A549 (cell line): ENCODE results near the gene ADCY4. TPM values are rescaled to one million over a fixed set of nuclear protein-coding genes. Genes with fewer than 3 reads are reported as not detected.

Source experiments
- ATAC-seq, 2 experiments: fragments of 200-7000 bp in 1 of 2; fragments of >200 bp in 1 of 2; cut with Nextera tagmentation in 1 of 2; cut with Tn5 transposase in 1 of 2; 3 replicates each; pipeline versions ENCODE4 v1.8.0 to v1.9.1; 2018 to 2020; ENCODE audit warnings: mild to moderate bottlenecking in 1 of 2, moderate library complexity in 1 of 2
- CTCF ChIA-PET: fragments of 300-600 bp; sonication (Branson Sonifier 250); formaldehyde crosslinking; extraction: SDS; loops from one replicate; lab custom pipeline; 2021; ENCODE audit warnings: antibody characterized with exemption, inconsistent platforms; lab: Yijun Ruan, JAX
- POLR2A ChIA-PET: fragments of 350-600 bp; formaldehyde crosslinking; extraction: SDS; loops from one replicate; lab custom pipeline; 2021; ENCODE audit warnings: antibody characterized with exemption, inconsistent platforms; lab: Yijun Ruan, JAX
- DNase-seq, 2 experiments: peaks; one replicate each; pipeline versions ENCODE4 v3.0.0 to v3.0.0-alpha.2; 2011 to 2016; ENCODE audit warnings: low read depth in 1 of 2, low spot score in 1 of 2
- FAIRE-seq: peaks from 2 replicates; lab custom pipeline; 2011; peaks lifted over from hg19 to GRCh38; lab: Jason Lieb, UNC
- H3K27ac ChIP-seq, 2 experiments: fragments of >200 bp; sonication (Bioruptor Twin); formaldehyde crosslinking; 3 replicates each; pipeline ENCODE4 v1.5.1; 2016 to 2017
- H3K4me1 ChIP-seq: fragments of >200 bp; sonication (Bioruptor Twin); formaldehyde crosslinking; 3 replicates; pipeline ENCODE4 v1.6.1; 2016
- H3K4me2 ChIP-seq: fragments of >200 bp; sonication (Bioruptor Twin); formaldehyde crosslinking; 3 replicates; pipeline ENCODE4 v1.6.1; 2016
- H3K4me3 ChIP-seq: fragments of >200 bp; sonication (Bioruptor Twin); formaldehyde crosslinking; 3 replicates; pipeline ENCODE4 v1.5.1; 2016
- H3K9me3 ChIP-seq: fragments of >200 bp; sonication (Bioruptor Twin); formaldehyde crosslinking; 3 replicates; pipeline ENCODE4 v1.6.1; 2016
- BCL3 ChIP-seq: fragments of >200 bp; sonication (Bioruptor Twin); formaldehyde crosslinking; IDR thresholded peaks from 3 replicates; pipeline ENCODE4 v1.6.1; 2016
- CHD2 ChIP-seq: fragments of 150-350 bp; IDR thresholded peaks from 2 replicates; pipeline ENCODE4 v1.6.1; 2014; ENCODE audit warnings: low read length; ENCODE audit not compliant: partially characterized antibody
- CTCF ChIP-seq: fragments of >200 bp; sonication (Bioruptor Twin); formaldehyde crosslinking; IDR thresholded peaks from 3 replicates; pipeline ENCODE4 v1.5.1; 2016
- EHF ChIP-seq: fragments of 250-450 bp; sonication (Bioruptor Pico); IDR thresholded peaks from 2 replicates; pipeline ENCODE4 v1.5.0; 2020; ENCODE audit warnings: mild to moderate bottlenecking
- FOSB ChIP-seq: fragments of 250-450 bp; sonication (Bioruptor Pico); IDR thresholded peaks from 2 replicates; pipeline ENCODE4 v1.5.0; 2020; ENCODE audit warnings: mild to moderate bottlenecking, moderate library complexity
- KDM1A ChIP-seq: fragments of 200-600 bp; sonication (generic); IDR thresholded peaks from 2 replicates; pipeline ENCODE4 v1.6.1; 2016; ENCODE audit warnings: low read depth, mild to moderate bottlenecking
- MAFK ChIP-seq: fragments of 450-650 bp; IDR thresholded peaks from 2 replicates; pipeline ENCODE4 v1.6.1; 2014; ENCODE audit not compliant: partially characterized antibody
- PBX3 ChIP-seq: IDR thresholded peaks from 2 replicates; pipeline ENCODE4 v1.6.1; 2012
- POLR2AphosphoS2 ChIP-seq: conservative IDR thresholded peaks from 2 replicates; pipeline ENCODE4 v1.6.1; 2012; ENCODE audit warnings: low read length, improper control_type of control experiment, inconsistent platforms
- RAD21 ChIP-seq, 2 experiments: fragments of >200 bp in 1 of 2; sonication (Bioruptor Twin) in 1 of 2; formaldehyde crosslinking in 1 of 2; IDR thresholded peaks in 1 of 2; conservative IDR thresholded peaks in 1 of 2; 2 replicates in 1 of 2; 3 replicates in 1 of 2; pipeline ENCODE4 v1.6.1; 2012 to 2018; ENCODE audit warnings: inconsistent platforms in 1 of 2
- RARB ChIP-seq: fragments of 250-450 bp; sonication (Bioruptor Pico); IDR thresholded peaks from 2 replicates; pipeline ENCODE4 v1.8.0; 2021; ENCODE audit warnings: mild to moderate bottlenecking, moderate library complexity
- RCOR1 ChIP-seq: fragments of 150-350 bp; IDR thresholded peaks from 2 replicates; pipeline ENCODE4 v1.6.1; 2014; ENCODE audit warnings: antibody characterized with exemption, low read length, low read depth
- RNF2 ChIP-seq: fragments of 200-600 bp; sonication (generic); IDR thresholded peaks from 2 replicates; pipeline ENCODE4 v1.6.1; 2016; ENCODE audit warnings: low read depth, mild to moderate bottlenecking, antibody characterized with exemption, moderate library complexity, borderline replicate concordance
- SREBF2 ChIP-seq: fragments of 450-650 bp; IDR thresholded peaks from 2 replicates; pipeline ENCODE4 v1.6.1; 2014; ENCODE audit warnings: mild to moderate bottlenecking, moderate library complexity
- TFCP2L1 ChIP-seq: fragments of 250-450 bp; sonication (Bioruptor Pico); IDR thresholded peaks from 2 replicates; pipeline ENCODE4 v1.5.0; 2021; ENCODE audit warnings: mild to moderate bottlenecking
- USF2 ChIP-seq: fragments of 450-650 bp; IDR thresholded peaks from 2 replicates; pipeline ENCODE4 v1.6.1; 2014; ENCODE audit warnings: antibody characterized with exemption
- ZC3H11A ChIP-seq: fragments of 450-650 bp; IDR thresholded peaks from 2 replicates; pipeline ENCODE4 v1.6.1; 2014; ENCODE audit warnings: antibody characterized with exemption, mild to moderate bottlenecking
- ZNF302 ChIP-seq: fragments of 250-450 bp; sonication (Bioruptor Pico); IDR thresholded peaks from 2 replicates; pipeline ENCODE4 v1.9.0; 2021; ENCODE audit warnings: inconsistent platforms, mild to moderate bottlenecking, moderate library complexity
- WGBS: methylation state at CpG from one replicate; pipeline ENCODE4 v1.1.6; 2017; ENCODE audit errors: missing lambda C conversion rate; 5-methylcytosine and 5-hydroxymethylcytosine counted together
- polyA plus RNA-seq, 4 experiments: library from polyadenylated mRNA; depleted of rRNA in 3 of 4; stranded (reverse); fragments of >200 nt; fragmentation: RNase III in 1 of 4; extraction: RNeasy Plus Mini Kit Qiagen cat#74134 plus additional on column Dnase treatment in 1 of 4; gene quantifications; 2 replicates in 3 of 4; 3 replicates in 1 of 4; pipeline ENCODE4 v1.2.3, GENCODE V29; 2011 to 2017

The ADCY4 gene
- polyA plus RNA-seq, 2 of the 4 experiments (the other 2 are of a cell fraction), result not detected

- H3K9me3 ChIP-seq, result no peaks in the 10 kb centered on the region
- TF ChIP-seq KDM1A (no peak), PBX3 (no peak), POLR2AphosphoS2 (no peak), RCOR1 (no peak), SREBF2 (no peak), CHD2 (no peak), FOSB (CRISPR knock-in tag) (no peak), RNF2 (no peak), USF2 (no peak), CTCF (no peak), RARB (CRISPR knock-in tag) (no peak), RAD21 (conservative IDR thresholded peaks at IDR 0.05 in 1 of 2, IDR thresholded peaks at IDR 0.05 in 1 of 2) (no peak), TFCP2L1 (no peak), ZC3H11A (no peak)
- TF ChIP-seq, all 56 proteins: peak for 0
- H3K4me1 ChIP-seq, result peaks cover 15% of the 10 kb centered on the region
- H3K4me2 ChIP-seq, result no peak overlapping the region
- H3K27ac ChIP-seq, result peak overlapping the region in 1 of 2 experiments; percentile 81; a peak in 2 of 6 replicates
- no peak for DNase-seq
- WGBS, result 87% methylated on average over 30 of the region's 52 CpGs
- FAIRE-seq, result no peak
- POLR2A ChIA-PET, result no interaction called here
- ATAC-seq, result no peak
- no peak overlapping the region for H3K4me3 ChIP-seq
- CTCF ChIA-PET, result interaction anchor here (1.2 kb wide), 1 partner anchor 35 kb away, joined by 4 read pairs; no protein-coding TSS in a partner anchor
Measured at GRCh38 chr14:24368562-24369252, 33.8 kb upstream of the ADCY4 start.

- Histone ChIP-seq H3K4me1 (peaks cover 15% of the 10 kb centered on the region), H3K27ac (peak overlapping the region in 1 of 2 experiments; percentile 81; a peak in 2 of 6 replicates), H3K9me3 (no peaks in the 10 kb centered on the region), H3K4me3 (no peak overlapping the region), H3K4me2 (peak overlapping the region; percentile 69; the same call in 2 of the 3 replicates)
- no peak for ATAC-seq
- ChIA-PET POLR2A (no interaction called here), CTCF (interaction anchor here (1.2 kb wide), 1 partner anchor 35 kb away, joined by 4 read pairs; no protein-coding TSS in a partner anchor)
- DNase-seq, result no peak
- WGBS, result 36% methylated on average over 9 of the region's 15 CpGs
- FAIRE-seq, result no peak
- TF ChIP-seq ZNF302 (CRISPR knock-in tag) (no peak), RNF2 (no peak), BCL3 (no peak), RARB (CRISPR knock-in tag) (no peak), EHF (CRISPR knock-in tag) (no peak), TFCP2L1 (no peak), MAFK (no peak), POLR2AphosphoS2 (no peak)
Measured at GRCh38 chr14:24368212-24368561, 33.3 kb upstream of the ADCY4 start.
